Measurements from ENCODE around the gene PCYT2.

- TF ChIP-seq CTCF (optimal IDR thresholded peaks at IDR 0.05 in 1 of 3, IDR thresholded peaks at IDR 0.05 in 1 of 3, conservative IDR thresholded peaks at IDR 0.05 in 1 of 3; ENCODE audit: extremely low read depth in 1 of 3, insufficient read depth in 2 of 3, low read length in 3 of 3) (no peak), EZH2 (IDR thresholded peaks at IDR 0.05; ENCODE audit: low read length) (no peak)
These were observed 4.1 kb upstream of the PCYT2 start for GRCh38 chr17:81915331-81915730.

Measured in keratinocyte (primary cell).